ENCODE measurements around the gene UXS1.
A peak's percentile ranks its signal among the peaks of the same experiment; 100 is the strongest.

Gene UXS1

DNA sequence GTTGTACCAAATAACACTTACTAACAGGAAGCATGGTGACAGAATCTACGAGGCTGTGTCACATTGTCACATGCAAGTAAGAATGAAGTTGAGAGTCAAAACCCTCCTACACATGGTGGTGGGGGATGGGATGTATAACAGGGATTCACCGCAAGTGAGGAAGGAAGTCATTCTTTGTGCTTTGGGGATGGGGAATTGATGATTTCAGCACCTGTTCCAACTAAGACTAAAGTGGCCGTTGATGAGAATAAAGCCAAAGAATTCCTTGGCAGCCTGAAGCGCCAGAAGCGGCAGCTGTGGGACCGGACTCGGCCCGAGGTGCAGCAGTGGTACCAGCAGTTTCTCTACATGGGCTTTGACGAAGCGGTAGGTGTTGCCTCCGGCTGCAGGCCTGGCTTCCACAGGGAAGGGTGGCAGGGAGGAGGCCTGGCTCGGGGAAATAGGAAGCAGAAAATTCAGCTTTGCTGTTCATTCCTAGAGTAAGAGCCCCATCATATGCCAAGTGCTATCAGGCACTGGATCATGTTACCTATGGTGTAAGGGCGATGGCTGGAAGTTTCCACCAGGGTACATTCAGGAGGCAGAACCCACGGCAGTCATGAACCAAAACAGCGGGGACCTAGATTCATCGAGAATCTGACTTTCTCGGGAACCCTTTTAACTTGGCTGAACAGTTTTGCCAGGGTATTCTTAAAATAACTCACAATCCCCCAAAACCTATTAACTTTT lies 120.3 kb downstream of the UXS1 start:
- DNase-seq: no peak

DNA sequence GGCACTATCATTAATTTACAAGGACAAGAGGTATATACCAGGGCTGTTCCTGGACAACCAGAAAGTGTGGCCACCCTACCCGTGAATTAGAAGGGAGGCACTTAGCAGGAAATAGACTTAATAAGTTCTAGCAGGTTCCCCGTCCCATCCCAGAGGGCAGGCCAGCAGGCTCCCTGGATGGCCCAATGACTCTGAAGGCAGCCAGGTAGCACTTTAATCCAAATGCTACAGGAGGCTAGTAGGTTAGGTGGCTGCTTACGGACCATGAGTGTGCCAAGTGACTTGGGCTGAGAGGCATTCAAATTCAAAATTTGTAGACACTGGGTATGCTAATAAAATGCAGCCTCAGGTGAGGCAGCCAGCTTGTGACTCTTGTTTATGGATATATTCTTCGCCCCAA lies 123.9 kb downstream of the UXS1 start:
- DNase-seq: no peak

DNA sequence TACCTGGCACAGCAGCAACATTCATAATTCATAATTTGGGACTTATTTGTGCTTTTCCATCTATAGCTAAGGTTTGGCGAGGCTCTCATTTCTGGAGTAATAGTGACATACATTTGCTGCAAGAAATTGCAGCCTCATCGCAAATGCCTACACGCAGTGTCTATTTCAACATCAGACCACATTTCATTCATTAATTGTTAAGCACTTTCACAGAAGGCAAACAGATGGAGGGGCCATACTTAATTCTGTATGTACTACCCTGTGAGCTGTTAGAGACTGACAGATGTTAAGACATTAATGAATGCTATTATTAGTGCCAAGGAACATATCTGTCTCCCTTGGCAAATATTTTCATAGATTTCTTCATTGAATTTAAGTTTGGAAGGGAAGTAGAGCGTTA lies 125.7 kb downstream of the UXS1 start:
- peak; percentile 66 for DNase-seq

DNA sequence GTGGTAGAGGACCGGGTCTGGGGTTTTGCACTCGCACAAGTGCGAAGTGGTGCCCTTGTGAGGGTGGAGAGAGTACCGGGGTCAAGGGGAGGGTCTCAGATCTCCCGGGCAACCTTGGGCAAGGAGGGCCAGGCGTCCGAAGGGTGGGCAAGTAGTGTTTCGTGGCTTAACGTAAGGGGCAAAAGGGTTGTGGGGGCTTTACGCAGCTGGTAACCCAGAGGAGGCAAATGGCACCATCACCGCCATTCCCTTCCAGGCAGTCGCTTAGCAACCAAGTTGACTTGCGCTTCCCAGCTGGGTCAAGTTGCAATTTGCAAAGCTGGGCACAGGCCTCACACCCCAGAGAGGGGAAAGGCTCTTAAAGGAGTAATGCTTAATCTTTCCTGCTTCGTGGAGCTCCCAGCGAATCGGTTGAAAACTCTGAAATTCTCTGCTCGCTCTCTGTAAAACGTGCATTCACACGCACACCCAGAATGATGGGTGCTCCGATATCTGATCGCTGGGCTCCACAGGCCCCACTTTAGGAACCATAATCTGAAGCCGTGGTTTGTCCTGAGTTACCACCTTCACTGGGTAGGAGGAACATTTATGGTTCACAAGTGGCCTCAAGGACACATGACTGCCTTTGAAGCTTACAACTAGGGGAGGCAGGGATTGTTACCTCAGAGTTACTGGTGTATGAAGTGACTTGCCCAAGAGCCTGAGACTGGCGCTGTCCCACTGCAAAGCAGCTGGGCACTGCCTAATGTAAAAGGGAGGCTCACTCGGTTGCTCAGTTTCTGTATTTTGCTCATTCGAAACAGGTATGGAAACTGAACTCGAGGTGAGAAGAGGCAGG lies 127.9 kb downstream of the UXS1 start:
- no peak for DNase-seq

DNA sequence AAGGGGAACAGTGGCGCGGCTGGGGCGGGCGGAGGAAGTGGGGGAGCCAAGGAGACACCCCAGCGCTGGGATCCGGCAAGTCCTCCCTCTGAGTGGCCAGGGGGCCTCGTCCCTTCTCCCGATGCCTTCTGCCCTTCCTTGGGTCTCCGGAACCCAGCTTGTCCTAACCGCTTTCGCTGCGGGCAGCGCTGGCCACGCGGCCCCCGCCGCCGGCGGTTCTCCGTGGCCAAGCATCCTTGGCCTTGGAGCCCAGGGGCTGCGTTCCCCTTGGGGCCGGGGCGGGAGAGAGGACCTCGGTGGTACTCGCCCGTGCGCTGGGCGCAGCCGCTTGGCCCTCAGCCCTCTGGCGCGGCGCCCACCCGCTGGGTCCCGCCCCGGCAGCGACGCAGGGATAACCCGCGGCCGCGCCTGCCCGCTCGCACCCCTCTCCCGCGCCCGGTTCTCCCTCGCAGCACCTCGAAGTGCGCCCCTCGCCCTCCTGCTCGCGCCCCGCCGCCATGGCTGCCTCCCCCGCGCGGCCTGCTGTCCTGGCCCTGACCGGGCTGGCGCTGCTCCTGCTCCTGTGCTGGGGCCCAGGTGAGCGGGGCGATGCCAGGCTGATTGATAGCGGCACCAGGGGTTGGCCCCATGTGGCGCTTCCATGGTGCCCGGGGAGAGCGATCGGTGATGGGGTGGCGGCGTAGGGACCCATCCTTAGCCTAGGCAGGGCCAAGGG lies 128.7 kb downstream of the UXS1 start:
- DNase-seq: no peak

DNA sequence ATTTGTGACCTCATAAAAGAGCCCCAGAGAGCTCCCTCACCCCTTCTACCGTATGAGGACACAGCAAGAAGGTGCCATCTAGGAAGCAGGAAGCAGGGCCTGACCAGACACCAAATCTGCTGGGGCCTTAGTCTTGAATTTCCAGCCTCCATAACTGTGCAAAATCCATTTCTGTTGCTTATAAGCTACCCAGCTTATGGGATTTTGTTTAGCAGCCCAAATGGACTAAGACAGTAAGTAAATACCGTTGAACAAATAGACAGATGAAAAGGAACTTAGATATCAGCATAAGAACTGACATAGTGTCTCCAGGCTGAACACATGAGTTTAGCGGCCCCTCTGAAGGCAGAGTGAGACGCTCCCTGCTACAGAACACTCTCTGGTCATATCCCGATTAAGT lies 130.9 kb downstream of the UXS1 start:
- DNase-seq: no peak

DNA sequence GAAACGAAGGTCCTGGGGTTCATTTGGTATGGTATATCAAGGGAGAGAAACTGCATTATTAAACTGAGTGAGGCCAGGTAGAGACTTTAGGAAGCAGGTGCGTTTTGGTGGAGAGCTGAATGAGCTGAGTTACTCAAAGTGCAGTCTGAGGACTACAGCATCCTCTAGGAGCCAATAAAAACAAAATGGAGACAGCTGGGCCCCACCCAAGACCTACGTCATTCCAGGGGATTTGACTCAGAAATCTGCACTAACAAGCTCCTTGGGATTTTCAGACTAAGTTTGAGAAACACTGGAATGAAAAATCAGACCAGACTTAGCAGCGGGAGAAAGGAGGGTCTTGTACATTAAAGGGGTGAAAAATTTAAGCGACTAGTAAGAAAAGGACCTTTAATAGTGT lies 131.5 kb downstream of the UXS1 start:
- DNase-seq: no peak

DNA sequence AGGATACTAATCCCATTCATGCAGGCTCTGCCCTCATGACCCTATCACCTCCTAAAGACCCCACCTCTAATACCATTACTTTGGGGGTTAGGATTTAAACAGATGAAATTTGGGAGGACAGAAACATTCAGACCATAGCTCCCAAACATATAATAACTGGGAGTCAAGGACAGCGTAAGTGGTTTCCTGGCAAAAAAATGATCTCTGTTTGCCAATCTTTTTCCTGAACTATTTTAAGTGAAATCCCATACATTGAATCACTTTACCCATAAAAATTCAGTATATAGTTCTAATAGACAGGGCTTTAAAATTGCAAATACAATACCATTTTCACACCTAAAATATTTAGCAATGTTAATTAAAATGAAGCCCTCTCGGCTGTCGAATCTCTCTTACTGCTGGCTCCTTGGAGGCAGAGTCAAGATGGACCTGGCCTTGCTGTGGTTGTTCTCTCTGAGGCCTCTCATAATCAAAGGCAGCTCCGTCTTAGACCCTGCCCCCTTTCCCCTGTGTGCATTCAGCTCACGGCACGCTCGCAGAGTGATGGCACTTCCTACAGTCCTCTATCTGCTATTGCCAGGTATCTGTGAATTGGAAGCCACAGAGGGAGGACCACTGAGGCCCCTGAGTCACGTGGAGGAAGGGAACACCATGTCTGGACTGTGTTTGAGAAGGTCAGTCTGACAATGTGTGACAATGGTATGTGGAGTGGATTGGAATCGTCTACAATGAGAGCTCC lies 132.3 kb downstream of the UXS1 start:
- DNase-seq: no peak

DNA sequence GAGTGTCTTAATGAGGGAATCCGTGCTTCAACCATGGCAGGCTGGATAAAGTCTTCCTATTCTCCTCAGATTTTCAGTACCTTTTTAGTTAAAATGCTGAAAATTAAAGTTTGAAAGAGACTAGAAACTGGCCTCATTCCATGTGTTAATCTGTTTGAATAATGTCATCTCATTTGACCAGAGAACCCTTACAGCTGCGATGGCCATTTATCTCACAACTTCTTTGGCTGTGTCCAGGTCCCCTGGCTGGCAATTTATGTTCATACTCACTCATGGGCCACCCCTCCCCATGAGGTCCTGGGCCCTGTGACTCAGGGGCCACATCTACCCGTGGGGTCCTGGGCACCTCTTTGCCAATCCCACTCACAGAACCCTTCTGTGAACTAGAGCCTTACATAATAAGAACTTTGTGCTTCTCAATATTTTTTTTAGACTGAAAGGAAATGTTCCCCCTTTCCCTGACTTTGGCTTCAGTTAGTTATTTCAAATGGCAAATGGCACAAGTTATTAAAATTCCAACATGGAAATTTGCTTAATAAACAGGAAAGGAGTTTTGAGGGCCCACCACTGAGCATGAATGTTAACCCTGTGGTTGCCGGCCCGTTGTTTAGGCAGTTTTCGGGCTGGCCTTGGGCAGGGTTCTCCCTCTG lies 134.6 kb downstream of the UXS1 start:
- DNase-seq: no peak

DNA sequence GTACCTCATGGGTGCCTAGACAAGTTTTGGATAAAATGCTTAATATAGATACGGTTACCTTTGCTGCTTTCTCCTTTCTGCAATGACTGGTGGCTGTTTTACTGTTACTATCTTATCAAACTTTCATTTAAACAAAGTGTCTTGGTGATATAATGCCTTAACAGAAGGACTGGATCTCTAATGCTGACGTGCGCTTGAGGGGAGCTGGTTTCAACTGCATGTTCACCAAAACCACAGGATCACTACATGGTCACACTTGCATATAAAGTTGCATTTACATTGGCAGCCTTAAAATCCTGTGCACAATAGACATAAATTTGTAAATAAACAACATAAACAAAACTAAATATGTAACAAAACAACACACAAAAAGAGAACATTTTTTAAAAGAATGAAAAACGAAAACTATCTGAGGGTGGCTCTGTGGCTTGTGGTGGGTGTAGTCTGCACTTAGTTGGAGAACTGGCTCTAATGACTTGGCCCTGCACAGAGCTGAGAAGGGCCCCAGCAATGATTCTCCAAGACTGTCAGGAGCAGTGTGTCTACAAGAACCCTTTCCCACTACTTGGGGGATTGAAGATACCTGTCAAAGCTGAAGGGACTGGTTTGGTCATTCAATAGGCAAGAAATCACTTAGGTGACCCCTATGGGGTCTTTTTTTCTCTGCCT lies 135.5 kb downstream of the UXS1 start:
- DNase-seq: no peak

DNA sequence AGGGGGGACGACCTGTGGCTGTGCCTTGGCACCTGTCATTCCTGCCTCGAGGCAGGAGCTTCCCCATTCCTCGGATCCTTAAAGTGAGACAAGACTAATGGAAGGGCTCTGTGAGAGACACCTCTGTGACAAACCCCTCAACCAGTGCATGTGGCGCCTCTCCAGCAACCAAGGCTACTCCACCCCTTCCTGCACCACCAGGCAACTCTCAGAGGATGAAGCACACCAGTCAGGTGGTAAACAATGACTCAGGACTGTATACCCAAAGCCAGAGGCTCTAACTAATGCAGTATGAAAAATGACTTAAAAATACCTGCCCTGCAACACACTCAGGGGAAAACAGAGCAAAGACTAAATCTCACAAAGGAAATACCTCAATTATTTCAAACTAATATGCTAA lies 136.9 kb downstream of the UXS1 start:
- DNase-seq: no peak

DNA sequence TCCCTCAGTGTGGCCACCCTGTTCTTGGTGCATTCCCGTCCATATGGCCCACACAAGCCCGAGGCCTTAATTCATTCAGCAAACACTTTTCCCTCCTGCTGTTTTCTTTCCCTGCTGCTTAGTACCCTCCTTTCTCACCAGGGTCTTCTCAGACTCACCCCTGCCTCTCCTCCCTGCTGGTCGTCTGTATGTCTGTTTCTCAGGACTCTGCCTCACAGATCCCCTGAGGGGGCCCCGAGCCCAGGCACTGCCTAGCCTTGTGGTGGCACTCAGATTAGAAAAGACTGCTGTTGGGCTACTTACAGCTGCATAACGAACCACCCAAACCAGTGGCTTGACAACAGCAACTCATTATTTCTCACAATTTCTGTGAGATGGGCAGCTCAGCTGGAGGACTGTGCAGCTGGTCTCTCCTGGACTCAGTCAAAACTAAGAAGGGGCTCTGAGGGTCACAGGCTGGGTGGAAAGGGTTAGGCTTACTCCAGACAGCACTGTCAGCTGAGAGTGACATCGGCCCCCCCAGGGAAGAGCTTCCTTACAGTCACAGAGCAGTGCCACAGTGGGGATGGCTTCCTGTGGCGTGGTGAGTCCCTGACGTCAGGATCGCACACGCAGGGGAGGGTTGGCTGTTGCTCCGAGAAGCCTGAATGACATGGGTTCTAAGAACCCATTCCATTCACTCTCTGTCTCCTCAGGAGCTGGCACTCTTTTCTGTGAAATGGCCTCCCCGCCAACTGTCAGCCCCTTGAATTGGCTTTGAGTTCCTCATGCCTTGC lies 139.0 kb downstream of the UXS1 start:
- peak; percentile 7 for DNase-seq

DNA sequence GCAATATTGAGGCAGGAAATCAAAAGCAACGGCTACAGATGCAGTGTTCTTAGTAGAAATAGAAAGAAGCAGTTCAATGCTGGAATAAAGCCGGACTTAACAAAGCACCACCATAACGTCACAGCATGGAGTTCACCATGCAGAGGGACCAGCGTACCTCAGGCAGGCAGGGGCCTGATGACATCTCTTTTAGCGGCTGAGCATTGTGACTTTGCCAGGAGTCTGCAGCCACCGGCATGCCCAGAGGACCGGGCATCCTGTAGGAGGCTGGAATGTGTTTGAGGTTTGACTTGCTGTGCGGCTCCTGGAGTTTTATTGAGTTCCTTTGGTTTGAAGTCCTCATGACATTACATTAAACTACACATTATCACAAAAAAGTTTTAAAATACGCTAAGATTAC lies 139.8 kb downstream of the UXS1 start:
- DNase-seq: no peak

DNA sequence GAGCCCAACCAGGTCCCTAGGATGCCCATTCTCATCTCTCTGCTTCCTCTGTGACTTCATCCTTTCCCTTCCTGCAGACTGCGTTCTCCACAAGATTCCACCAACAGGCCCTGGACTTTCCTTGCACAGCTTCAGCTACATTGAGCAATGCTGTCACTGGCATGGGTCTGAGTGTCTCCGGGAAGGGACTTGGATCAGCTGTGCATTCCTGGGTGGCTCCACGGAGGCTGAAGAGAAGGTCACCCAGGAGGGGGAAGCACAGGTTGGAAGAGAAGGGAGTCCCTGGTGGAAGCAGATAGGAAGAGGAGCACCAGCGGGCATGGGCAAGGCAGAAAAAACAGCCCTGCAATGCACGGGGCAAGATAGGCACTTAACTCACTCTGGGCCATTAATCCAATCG lies 140.5 kb downstream of the UXS1 start:
- DNase-seq: no peak

DNA sequence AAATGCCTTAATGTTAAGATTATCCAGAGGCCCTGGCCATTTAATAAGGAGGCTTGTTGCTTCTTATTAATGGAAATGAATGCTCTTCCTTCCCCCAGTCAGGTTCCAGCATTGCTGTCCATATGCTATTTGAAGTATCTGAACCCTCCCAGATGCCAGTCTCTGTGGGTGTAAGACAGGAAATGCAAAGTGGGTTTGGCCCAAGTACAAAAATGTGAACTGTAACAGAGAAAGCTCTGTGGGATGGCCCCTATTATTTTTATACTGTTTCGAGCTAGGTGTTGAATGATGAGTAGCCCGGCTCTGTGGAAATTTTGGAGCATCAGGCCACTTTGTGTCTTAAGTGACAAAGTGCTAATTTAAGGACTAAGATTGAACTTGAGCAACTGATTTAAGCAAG lies 141.0 kb downstream of the UXS1 start:
- no peak for DNase-seq

DNA sequence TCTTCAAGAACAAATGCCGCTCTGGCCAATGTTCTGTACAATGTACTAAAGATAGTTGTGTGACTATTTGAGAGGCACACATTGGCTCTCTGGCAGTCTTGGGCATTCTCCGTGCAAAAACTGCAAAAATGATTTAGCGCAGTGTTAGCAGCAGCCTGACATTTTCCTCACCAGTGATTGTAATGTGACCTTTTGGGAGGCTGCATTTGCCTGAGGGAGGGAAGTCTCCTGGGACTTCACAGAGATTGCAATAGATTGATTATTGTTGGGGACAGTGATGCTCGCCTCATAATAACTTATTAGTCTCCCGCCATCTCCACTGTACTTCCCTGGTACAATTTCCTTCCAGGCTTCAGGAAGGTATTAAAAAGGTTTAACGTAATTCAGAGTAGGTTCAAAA lies 149.2 kb downstream of the UXS1 start:
- DNase-seq: no peak

DNA sequence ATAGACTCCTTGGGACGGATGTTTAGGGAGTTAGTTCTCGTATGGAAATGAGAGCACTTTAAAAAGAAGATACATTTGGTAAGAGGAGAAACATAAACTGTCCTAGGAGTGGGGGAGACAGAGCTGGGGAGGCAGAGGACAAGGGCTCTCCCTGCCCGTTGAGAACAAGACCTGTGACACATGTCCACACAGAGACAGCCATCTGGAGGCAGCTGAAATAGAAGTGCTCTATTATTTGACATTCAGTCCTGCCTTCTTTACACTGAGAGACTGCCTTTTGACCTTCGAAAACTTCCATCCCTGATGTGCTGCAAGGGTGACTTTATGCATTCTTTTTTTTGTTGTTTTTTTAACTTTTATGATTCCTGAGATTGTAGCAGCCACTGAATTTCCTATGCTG lies 150.1 kb downstream of the UXS1 start:
- DNase-seq: no peak

Measured in NCI-H69 (cell line).